WTC11 (cell line): ENCODE data around the gene BCO1. TPM values are rescaled to one million over a fixed set of nuclear protein-coding genes. Genes with fewer than 3 reads are reported as not detected.

ENCODE experiments used
- ATAC-seq: fragments of 200-7000 bp; cut with Tn5 transposase; 2 replicates; pipeline ENCODE4 v1.10.0; 2021; ENCODE audit warnings: mild to moderate bottlenecking, moderate library complexity
- CTCF ChIA-PET: fragments of 300-600 bp; sonication (Branson Sonifier 250); formaldehyde crosslinking; loops from one replicate; lab custom pipeline; 2021; ENCODE audit warnings: antibody characterized with exemption; lab: Charles Lee
- POLR2A ChIA-PET: fragments of 350-600 bp; sonication (Branson Sonifier 250); formaldehyde crosslinking; loops from one replicate; lab custom pipeline; 2021; ENCODE audit warnings: antibody characterized with exemption; lab: Charles Lee
- DNase-seq: peaks from one replicate; pipeline ENCODE4 v3.0.0; 2021; ENCODE audit warnings: low spot score
- H3K27ac Mint-ChIP-seq: 2 replicates; pipeline ENCODE4 v1.8.0; 2021; ENCODE audit warnings: mixed read lengths
- H3K27me3 Mint-ChIP-seq: 2 replicates; pipeline ENCODE4 v1.8.0; 2021; ENCODE audit warnings: low read depth, mild to moderate bottlenecking, moderate library complexity, mixed read lengths
- H3K36me3 Mint-ChIP-seq: 2 replicates; pipeline ENCODE4 v1.8.0; 2021; ENCODE audit warnings: mixed read lengths
- H3K4me1 Mint-ChIP-seq: 2 replicates; pipeline ENCODE4 v1.8.0; 2022; ENCODE audit warnings: mixed read lengths
- H3K4me3 Mint-ChIP-seq: 2 replicates; pipeline ENCODE4 v1.8.0; 2021; ENCODE audit warnings: mild to moderate bottlenecking, moderate library complexity, mixed read lengths
- H3K9me3 Mint-ChIP-seq: 2 replicates; pipeline ENCODE4 v1.8.0; 2021; ENCODE audit warnings: mixed read lengths
- ATF1 ChIP-seq: sonication (generic); formaldehyde crosslinking; IDR thresholded peaks from 2 replicates; pipeline ENCODE4 v1.8.1; 2023; ENCODE audit warnings: mild to moderate bottlenecking, moderate library complexity, missing genetic modification reagents
- CREM ChIP-seq: sonication (generic); formaldehyde crosslinking; IDR thresholded peaks from 2 replicates; pipeline ENCODE4 v1.8.1; 2022; ENCODE audit warnings: mild to moderate bottlenecking, missing genetic modification reagents, moderate library complexity
- EMX1 ChIP-seq: fragments of 250-450 bp; sonication (Bioruptor Pico); IDR thresholded peaks from 2 replicates; pipeline ENCODE4 v1.8.0; 2021; ENCODE audit warnings: mild to moderate bottlenecking
- GTF2I ChIP-seq: fragments of 250-450 bp; sonication (Bioruptor Pico); conservative IDR thresholded peaks from 2 replicates; pipeline ENCODE4 v1.4.0; 2021; ENCODE audit warnings: mild to moderate bottlenecking
- KAT7 ChIP-seq: sonication (generic); formaldehyde crosslinking; IDR thresholded peaks from 2 replicates; pipeline ENCODE4 v1.8.1; 2023; ENCODE audit warnings: missing genetic modification reagents, mild to moderate bottlenecking, borderline replicate concordance
- NFATC4 ChIP-seq: fragments of 250-450 bp; sonication (Bioruptor Pico); IDR thresholded peaks from 2 replicates; pipeline ENCODE4 v1.9.0; 2021; ENCODE audit warnings: mild to moderate bottlenecking
- PRRX2 ChIP-seq: fragments of 250-450 bp; sonication (Bioruptor Pico); IDR thresholded peaks from 2 replicates; pipeline ENCODE4 v1.8.0; 2021; ENCODE audit warnings: mild to moderate bottlenecking
- SOX15 ChIP-seq: fragments of 250-450 bp; sonication (Bioruptor Pico); IDR thresholded peaks from 2 replicates; pipeline ENCODE4 v1.9.0; 2021; ENCODE audit warnings: mild to moderate bottlenecking
- SP1 ChIP-seq: sonication (generic); formaldehyde crosslinking; conservative IDR thresholded peaks from 2 replicates; pipeline ENCODE4 v1.8.1; 2022; ENCODE audit warnings: missing genetic modification reagents
- ZBTB21 ChIP-seq: sonication (generic); formaldehyde crosslinking; IDR thresholded peaks from 2 replicates; pipeline ENCODE4 v1.8.1; 2023; ENCODE audit warnings: mild to moderate bottlenecking, missing genetic modification reagents, borderline replicate concordance
- ZNF121 ChIP-seq: sonication (generic); formaldehyde crosslinking; IDR thresholded peaks from 2 replicates; pipeline ENCODE4 v1.8.0; 2023; ENCODE audit warnings: missing genetic modification reagents
- ZNF138 ChIP-seq: sonication (generic); formaldehyde crosslinking; conservative IDR thresholded peaks from 2 replicates; pipeline ENCODE4 v1.8.1; 2022; ENCODE audit warnings: mild to moderate bottlenecking, moderate library complexity, missing genetic modification reagents
- ZNF219 ChIP-seq: sonication (generic); formaldehyde crosslinking; IDR thresholded peaks from 2 replicates; pipeline ENCODE4 v1.8.0; 2023; ENCODE audit warnings: missing genetic modification reagents, mild to moderate bottlenecking, borderline replicate concordance
- ZNF263 ChIP-seq: sonication (generic); formaldehyde crosslinking; IDR thresholded peaks from 2 replicates; pipeline ENCODE4 v1.8.1; 2022; ENCODE audit warnings: low read depth, mild to moderate bottlenecking, moderate library complexity, missing genetic modification reagents
- ZNF416 ChIP-seq: fragments of 250-450 bp; sonication (Bioruptor Pico); IDR thresholded peaks from 2 replicates; pipeline ENCODE4 v1.9.0; 2021; ENCODE audit warnings: mild to moderate bottlenecking, inconsistent platforms
- ZNF423 ChIP-seq: fragments of 250-450 bp; sonication (Bioruptor Pico); IDR thresholded peaks from 2 replicates; pipeline ENCODE4 v2.1.2; 2022; ENCODE audit warnings: mild to moderate bottlenecking, moderate library complexity
- total RNA-seq: library from RNA; stranded (reverse); gene quantifications from 3 replicates; pipeline ENCODE4 v1.2.3, GENCODE V29; 2021
- TF ChIP-seq, protein P1 (sequence below): sonication (generic); formaldehyde crosslinking; IDR thresholded peaks from 2 replicates; pipeline ENCODE4 v1.8.1; 2023; ENCODE audit warnings: mild to moderate bottlenecking, missing genetic modification reagents, moderate library complexity
- TF ChIP-seq, protein P2 (sequence below): fragments of 250-450 bp; sonication (Bioruptor Pico); conservative IDR thresholded peaks from 2 replicates; pipeline ENCODE4 v1.9.0; 2021; ENCODE audit warnings: mild to moderate bottlenecking
- TF ChIP-seq, protein P3 (sequence below): fragments of 250-450 bp; sonication (Bioruptor Pico); IDR thresholded peaks from 2 replicates; pipeline ENCODE4 v1.8.0; 2021; ENCODE audit warnings: mild to moderate bottlenecking
- TF ChIP-seq, protein P4 (sequence below): sonication (generic); formaldehyde crosslinking; IDR thresholded peaks from 2 replicates; pipeline ENCODE4 v1.8.1; 2023; ENCODE audit warnings: mild to moderate bottlenecking, missing genetic modification reagents, moderate library complexity
- TF ChIP-seq, protein P5 (sequence below): sonication (generic); formaldehyde crosslinking; IDR thresholded peaks from 2 replicates; pipeline ENCODE4 v1.8.0; 2022; ENCODE audit warnings: mild to moderate bottlenecking, missing genetic modification reagents
- TF ChIP-seq, protein P6 (sequence below): sonication (generic); formaldehyde crosslinking; IDR thresholded peaks from 2 replicates; pipeline ENCODE4 v1.8.1; 2023; ENCODE audit warnings: mild to moderate bottlenecking, missing genetic modification reagents
- TF ChIP-seq, protein P7 (sequence below): sonication (generic); formaldehyde crosslinking; IDR thresholded peaks from 2 replicates; pipeline ENCODE4 v1.8.0; 2023; ENCODE audit warnings: mild to moderate bottlenecking, missing genetic modification reagents

BCO1 gene
- total RNA-seq, 1 experiment from 2014 or later, result 0.15 TPM

DNA sequence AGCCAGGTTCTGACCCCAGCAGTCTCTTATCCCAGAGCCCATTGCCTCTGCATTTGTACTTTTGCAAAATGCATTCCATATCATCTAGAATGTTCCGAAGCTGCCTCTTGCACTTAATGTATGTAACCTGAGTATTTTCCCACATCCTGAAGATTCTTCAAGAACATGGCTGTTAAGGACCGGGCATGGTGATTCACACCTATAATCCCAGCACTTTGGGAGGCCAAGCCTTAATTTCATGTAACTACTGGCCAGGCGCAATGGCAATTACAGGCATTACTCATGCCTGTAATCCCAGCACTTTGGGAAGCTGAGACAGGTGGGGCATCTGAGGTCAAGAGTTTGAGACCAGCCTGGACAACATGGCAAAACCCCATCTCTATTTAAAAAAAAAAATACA is 44.6 kb downstream of the BCO1 start:
- POLR2A ChIA-PET, result no interaction called here
- Mint-ChIP-seq H3K36me3 (no peaks in the 10 kb centered on the region), H3K27me3 (no peaks in the 10 kb centered on the region), H3K27ac (no peak overlapping the region), H3K4me1 (no peaks in the 10 kb centered on the region), H3K4me3 (no peak overlapping the region), H3K9me3 (no peaks in the 10 kb centered on the region)
- ATAC-seq (no peak), DNase-seq (no peak)
- CTCF ChIA-PET, result interaction anchor here (0.9 kb wide), 1 partner anchor 22 kb away, joined by 3 read pairs; no protein-coding TSS in a partner anchor
- TF ChIP-seq ZNF219 (CRISPR knock-in tag), result no peak
- no peak for TF ChIP-seq SOX15 (CRISPR knock-in tag)
- no peak for TF ChIP-seq ZNF263 (CRISPR knock-in tag)
- TF ChIP-seq, protein P1, sequence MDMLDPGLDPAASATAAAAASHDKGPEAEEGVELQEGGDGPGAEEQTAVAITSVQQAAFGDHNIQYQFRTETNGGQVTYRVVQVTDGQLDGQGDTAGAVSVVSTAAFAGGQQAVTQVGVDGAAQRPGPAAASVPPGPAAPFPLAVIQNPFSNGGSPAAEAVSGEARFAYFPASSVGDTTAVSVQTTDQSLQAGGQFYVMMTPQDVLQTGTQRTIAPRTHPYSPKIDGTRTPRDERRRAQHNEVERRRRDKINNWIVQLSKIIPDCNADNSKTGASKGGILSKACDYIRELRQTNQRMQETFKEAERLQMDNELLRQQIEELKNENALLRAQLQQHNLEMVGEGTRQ (CRISPR knock-in tag), result no peak
- TF ChIP-seq GTF2I (CRISPR knock-in tag), result no peak
- TF ChIP-seq ZNF138 (CRISPR knock-in tag), result no peak
- no peak for TF ChIP-seq ZNF416
- TF ChIP-seq, protein P2, sequence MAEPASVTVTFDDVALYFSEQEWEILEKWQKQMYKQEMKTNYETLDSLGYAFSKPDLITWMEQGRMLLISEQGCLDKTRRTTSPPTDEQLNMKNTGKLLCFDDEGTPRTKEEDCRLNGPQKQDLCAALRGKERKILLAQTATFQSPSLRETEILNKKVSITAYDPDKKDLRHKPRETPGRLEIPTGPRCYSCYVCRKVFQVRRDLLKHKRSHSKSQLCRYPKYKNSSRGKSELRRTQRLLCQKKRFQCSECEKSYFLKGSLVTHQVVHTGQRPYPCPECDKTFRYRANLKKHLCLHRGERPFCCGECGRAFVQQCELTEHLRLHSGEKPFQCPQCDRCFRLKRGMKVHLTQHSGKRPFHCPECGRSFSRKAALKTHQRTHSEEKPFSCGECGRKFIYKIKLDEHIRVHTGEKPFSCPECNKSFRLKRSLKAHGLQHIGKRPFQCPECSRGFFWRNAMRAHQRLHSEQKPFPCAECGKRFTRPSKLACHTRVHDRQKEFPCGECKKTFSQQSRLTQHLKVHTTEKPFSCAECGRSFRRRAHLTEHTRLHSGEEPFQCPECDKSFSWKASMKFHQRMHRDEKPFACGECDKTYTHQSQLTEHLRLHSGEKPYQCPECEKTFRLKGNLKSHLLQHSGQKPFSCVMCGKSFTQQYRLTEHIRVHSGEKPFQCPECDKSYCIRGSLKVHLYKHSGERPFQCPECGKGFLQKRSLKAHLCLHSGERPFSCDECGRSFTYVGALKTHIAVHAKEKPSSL (CRISPR knock-in tag), result no peak
- TF ChIP-seq ATF1 (CRISPR knock-in tag), result no peak

DNA sequence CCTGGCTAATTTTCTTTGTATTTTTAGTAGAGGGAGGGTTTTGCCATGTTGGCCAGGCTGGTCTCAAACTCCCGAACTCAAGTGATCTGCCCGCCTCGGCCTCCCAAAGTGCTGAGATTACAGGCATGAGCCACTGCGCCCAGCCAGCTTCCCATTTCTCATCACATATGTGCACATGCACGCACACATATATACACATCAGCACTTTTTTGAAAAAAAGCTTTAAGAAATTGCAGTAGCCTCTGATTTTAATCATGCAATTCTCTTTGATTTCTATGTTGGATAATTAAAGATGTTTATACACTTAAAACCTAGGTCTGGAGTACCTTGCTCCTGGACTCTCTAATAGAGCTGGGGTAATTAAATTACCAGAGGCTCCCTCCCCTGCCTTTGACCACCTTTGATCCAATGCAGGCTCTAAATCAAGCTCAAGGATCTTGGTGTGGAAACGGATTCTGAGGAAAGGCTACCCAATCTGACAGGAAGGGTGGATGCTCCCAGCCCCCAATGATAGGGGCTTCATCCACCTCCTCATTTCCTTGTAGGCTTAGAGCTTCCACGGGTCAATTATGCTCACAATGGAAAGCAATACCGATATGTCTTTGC is 46.6 kb downstream of the BCO1 start:
- no peak for TF ChIP-seq ZNF263 (CRISPR knock-in tag)
- TF ChIP-seq ZNF423, result no peak
- TF ChIP-seq, protein P3, sequence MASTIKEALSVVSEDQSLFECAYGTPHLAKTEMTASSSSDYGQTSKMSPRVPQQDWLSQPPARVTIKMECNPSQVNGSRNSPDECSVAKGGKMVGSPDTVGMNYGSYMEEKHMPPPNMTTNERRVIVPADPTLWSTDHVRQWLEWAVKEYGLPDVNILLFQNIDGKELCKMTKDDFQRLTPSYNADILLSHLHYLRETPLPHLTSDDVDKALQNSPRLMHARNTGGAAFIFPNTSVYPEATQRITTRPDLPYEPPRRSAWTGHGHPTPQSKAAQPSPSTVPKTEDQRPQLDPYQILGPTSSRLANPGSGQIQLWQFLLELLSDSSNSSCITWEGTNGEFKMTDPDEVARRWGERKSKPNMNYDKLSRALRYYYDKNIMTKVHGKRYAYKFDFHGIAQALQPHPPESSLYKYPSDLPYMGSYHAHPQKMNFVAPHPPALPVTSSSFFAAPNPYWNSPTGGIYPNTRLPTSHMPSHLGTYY, result no peak
- TF ChIP-seq, protein P4, sequence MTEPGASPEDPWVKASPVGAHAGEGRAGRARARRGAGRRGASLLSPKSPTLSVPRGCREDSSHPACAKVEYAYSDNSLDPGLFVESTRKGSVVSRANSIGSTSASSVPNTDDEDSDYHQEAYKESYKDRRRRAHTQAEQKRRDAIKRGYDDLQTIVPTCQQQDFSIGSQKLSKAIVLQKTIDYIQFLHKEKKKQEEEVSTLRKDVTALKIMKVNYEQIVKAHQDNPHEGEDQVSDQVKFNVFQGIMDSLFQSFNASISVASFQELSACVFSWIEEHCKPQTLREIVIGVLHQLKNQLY, result no peak
- no peak for TF ChIP-seq KAT7 (CRISPR knock-in tag)
- TF ChIP-seq ZNF121, result no peak
- TF ChIP-seq ZNF219 (CRISPR knock-in tag), result no peak
- TF ChIP-seq CREM (CRISPR knock-in tag), result no peak
- no peak for TF ChIP-seq SP1 (CRISPR knock-in tag)
- TF ChIP-seq, protein P5, sequence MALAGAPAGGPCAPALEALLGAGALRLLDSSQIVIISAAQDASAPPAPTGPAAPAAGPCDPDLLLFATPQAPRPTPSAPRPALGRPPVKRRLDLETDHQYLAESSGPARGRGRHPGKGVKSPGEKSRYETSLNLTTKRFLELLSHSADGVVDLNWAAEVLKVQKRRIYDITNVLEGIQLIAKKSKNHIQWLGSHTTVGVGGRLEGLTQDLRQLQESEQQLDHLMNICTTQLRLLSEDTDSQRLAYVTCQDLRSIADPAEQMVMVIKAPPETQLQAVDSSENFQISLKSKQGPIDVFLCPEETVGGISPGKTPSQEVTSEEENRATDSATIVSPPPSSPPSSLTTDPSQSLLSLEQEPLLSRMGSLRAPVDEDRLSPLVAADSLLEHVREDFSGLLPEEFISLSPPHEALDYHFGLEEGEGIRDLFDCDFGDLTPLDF (CRISPR knock-in tag), result no peak
- TF ChIP-seq, protein P6, sequence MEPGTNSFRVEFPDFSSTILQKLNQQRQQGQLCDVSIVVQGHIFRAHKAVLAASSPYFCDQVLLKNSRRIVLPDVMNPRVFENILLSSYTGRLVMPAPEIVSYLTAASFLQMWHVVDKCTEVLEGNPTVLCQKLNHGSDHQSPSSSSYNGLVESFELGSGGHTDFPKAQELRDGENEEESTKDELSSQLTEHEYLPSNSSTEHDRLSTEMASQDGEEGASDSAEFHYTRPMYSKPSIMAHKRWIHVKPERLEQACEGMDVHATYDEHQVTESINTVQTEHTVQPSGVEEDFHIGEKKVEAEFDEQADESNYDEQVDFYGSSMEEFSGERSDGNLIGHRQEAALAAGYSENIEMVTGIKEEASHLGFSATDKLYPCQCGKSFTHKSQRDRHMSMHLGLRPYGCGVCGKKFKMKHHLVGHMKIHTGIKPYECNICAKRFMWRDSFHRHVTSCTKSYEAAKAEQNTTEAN, result no peak
- TF ChIP-seq EMX1, result no peak
- TF ChIP-seq ZBTB21 (CRISPR knock-in tag), result no peak
- TF ChIP-seq NFATC4 (CRISPR knock-in tag), result no peak
- TF ChIP-seq, protein P7, sequence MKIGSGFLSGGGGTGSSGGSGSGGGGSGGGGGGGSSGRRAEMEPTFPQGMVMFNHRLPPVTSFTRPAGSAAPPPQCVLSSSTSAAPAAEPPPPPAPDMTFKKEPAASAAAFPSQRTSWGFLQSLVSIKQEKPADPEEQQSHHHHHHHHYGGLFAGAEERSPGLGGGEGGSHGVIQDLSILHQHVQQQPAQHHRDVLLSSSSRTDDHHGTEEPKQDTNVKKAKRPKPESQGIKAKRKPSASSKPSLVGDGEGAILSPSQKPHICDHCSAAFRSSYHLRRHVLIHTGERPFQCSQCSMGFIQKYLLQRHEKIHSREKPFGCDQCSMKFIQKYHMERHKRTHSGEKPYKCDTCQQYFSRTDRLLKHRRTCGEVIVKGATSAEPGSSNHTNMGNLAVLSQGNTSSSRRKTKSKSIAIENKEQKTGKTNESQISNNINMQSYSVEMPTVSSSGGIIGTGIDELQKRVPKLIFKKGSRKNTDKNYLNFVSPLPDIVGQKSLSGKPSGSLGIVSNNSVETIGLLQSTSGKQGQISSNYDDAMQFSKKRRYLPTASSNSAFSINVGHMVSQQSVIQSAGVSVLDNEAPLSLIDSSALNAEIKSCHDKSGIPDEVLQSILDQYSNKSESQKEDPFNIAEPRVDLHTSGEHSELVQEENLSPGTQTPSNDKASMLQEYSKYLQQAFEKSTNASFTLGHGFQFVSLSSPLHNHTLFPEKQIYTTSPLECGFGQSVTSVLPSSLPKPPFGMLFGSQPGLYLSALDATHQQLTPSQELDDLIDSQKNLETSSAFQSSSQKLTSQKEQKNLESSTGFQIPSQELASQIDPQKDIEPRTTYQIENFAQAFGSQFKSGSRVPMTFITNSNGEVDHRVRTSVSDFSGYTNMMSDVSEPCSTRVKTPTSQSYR (CRISPR knock-in tag), result no peak
- no peak for TF ChIP-seq PRRX2 (CRISPR knock-in tag)
- Mint-ChIP-seq H3K27me3 (no peaks in the 10 kb centered on the region), H3K4me1 (no peaks in the 10 kb centered on the region), H3K4me3 (no peak overlapping the region), H3K36me3 (no peaks in the 10 kb centered on the region), H3K27ac (no peak overlapping the region), H3K9me3 (no peaks in the 10 kb centered on the region)
- no peak for ATAC-seq
- DNase-seq, result no peak
- POLR2A ChIA-PET, result interaction anchor here (0.5 kb wide), 1 partner anchor 13 kb away, joined by 3 read pairs; no protein-coding TSS in a partner anchor
- CTCF ChIA-PET, result no interaction called here
